HG02981 (cell line): Measurements from ENCODE around the gene SEZ6L.
"Not testable (repeated sequence)": the region's sequence is repeated elsewhere in the genome, so short reads cannot be mapped to it uniquely, and the experiment has no call there.

Experiments used
- ATAC-seq: cut with Tn5 transposase; IDR thresholded peaks from one replicate; pipeline ENCODE4 v1.9.1; 2021; ENCODE audit warnings: mild to moderate bottlenecking, moderate library complexity; ENCODE audit not compliant: unreplicated experiment

Gene SEZ6L

GRCh38 chr22:26377170-26377830, 208.0 kb downstream of the SEZ6L start:
- ATAC-seq: no peak

- ATAC-seq: no peak
These were observed 211.0 kb downstream of the SEZ6L start for GRCh38 chr22:26380072-26380830.

GRCh38 chr22:26382782-26383181, 213.5 kb downstream of the SEZ6L start:
- no peak for ATAC-seq

- ATAC-seq: no peak
These were observed 214.8 kb downstream of the SEZ6L start for GRCh38 chr22:26383968-26384556.

DNA sequence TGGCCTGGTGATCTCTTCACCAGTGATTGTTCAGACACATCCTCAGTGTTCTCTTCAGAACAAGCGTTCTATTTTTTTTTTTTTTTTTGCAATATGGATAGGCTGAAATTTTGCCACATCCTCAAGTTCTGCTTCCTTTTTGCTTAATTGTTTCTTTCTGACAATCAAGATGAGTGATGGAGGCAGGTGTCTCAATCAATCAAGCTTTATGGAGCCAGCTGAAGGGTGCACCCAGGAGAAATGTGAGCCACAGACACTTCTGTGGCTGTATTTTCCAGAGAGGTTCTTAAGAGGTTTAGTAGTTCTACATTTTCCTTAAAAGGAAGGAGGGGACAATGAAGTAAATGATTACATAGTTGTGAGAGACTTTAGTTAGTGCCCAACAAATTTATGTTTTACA, 215.9 kb downstream of the SEZ6L start:
- ATAC-seq: no peak

DNA sequence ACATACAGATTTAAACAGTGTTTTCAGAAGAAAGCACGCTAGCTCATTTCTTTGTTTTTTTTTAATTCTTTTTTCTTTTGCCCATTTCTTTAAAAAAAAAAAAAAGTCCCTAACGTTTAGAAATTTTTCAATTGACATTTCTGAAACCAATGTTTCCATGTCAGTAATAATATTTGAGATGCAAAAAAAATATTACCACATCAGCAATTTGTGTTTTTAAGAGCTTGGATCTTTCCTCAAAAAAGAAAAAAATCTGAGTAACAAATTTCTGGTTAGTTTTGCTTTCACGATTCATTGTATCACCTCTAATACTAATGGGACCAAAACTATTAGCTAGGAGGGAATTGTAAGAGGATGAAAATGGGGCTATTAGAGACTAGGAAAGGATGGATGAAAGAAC, 219.9 kb downstream of the SEZ6L start:
- no peak for ATAC-seq

- no peak for ATAC-seq
These were observed 221.8 kb downstream of the SEZ6L start for GRCh38 chr22:26391091-26391490.

GRCh38 chr22:26391623-26392022, 222.4 kb downstream of the SEZ6L start:
- ATAC-seq: no peak

DNA sequence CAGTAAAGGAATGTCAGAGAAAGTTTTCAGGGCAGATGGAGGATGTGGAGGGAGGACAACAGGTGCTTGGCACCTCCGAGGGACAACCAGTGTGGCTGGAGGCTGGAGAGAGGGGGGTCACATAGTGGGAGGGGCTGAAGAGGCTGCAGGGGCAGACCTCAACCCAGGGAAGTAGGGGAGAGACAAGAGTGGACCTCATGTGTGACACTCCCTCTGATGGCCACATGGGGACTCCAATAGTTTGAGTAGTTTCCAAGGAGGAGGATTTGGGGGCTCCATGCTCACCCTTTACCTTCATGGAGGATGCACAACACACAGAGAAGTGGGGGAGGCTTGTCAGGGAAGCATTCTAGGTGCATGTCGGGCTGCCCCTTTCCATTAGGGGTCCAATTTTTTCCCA, 224.7 kb downstream of the SEZ6L start:
- no peak for ATAC-seq

DNA sequence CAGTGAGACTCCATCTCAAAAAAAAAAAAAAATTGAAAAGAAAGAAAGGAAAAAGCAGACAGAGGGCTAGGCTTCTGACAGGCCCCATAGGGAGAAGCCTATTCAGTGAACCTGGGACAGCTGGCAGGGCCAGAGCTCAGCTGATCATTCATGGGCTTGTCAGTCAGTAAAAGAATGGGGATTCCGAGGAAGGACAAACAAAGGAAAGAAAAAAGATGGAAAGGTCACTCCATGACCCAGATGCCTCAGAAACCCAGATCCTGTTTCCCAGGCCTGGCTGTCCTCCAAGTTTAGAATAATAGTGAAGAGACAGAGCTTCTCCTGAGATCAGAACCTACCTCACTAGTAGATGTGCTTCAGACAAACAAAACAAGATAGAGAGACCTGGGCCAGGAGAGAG, 225.5 kb downstream of the SEZ6L start:
- no peak for ATAC-seq

- no peak for ATAC-seq
These were observed 226.7 kb downstream of the SEZ6L start for GRCh38 chr22:26395926-26396325.

DNA sequence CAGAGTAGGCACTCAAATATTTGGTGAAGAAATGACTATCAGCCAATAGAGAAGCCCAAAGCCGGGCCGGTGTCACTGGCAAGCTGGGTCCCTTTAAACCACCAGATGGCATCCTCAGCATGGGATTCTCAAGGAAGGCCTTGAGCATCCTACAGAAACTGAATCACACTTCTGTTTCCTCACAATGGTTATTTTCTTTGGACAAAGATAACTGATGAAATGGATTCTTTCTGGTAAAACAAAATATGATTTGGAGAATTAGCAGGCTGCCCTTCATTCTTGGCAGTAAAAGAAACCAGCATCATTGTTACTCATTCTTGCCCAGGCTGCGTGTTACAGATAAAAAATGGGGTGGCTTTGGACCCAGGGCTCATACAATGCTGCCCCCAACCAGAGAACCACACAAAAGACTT, 229.5 kb downstream of the SEZ6L start:
- no peak for ATAC-seq

GRCh38 chr22:26399289-26399688, 230.0 kb downstream of the SEZ6L start:
- no peak for ATAC-seq

DNA sequence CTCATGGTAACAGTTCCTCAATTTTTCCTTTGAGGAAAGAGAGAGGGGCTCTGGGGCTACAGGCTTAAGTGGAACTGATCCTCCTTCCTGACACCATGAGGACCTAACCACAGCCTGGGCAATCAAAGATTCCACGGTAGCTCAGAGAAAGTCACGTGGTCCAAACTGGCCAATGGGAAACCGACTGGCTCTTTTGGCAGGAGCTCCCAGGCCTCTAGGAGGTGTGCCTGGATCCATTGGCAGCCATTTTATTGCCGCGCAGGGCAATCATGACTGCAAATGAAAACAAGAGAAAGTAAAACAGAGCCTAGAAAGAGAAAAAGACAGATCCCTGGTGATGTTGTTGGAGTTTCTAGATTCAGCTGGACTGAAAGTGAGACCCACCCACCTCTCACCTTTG, 232.5 kb downstream of the SEZ6L start:
- no peak for ATAC-seq

DNA sequence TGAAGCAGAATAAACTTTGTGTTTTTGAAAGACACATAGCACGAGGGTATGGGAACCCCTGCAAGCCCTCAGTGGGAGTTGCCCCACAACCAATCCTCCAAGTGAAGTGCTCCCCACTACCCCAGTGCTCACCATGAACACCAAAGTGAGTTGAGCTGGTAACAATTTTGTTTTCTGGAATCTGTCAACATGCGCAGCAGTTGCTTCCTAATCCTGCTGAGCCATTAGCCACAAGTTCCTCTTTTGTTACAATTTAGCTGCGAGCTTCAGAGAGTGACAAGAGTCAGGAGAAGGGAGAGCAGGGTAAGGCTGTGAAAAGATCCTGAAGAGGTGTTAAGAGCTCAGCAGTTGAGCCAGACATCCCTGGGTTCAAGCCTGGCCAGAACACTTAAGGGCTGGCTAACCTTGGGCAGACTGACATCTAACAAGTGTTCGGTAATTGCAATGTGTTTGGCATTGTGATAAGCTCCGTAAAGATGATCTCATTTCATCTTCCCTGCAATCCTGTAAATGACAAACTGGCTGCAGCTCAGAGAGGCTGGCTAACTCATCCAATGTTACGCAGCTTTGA, 235.7 kb downstream of the SEZ6L start:
- ATAC-seq: no peak

DNA sequence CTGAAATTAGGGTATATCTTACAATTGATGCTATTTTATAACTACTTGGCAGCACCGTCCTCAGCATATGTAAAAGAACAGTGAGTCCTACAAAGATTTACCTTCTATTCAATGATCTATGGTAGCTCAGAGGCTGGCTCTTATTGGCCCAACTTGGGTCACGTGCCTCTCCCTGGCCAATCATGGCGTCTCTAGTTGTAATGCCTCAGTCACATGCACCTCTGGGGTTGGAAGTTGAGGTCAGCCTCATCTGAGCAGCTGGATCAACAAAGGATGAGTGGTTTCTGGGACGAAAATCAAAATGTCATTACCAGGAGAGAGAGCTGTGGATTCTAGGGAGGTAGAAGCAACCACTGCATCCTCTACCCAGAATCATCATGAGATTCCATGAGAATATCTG, 236.9 kb downstream of the SEZ6L start:
- no peak for ATAC-seq

DNA sequence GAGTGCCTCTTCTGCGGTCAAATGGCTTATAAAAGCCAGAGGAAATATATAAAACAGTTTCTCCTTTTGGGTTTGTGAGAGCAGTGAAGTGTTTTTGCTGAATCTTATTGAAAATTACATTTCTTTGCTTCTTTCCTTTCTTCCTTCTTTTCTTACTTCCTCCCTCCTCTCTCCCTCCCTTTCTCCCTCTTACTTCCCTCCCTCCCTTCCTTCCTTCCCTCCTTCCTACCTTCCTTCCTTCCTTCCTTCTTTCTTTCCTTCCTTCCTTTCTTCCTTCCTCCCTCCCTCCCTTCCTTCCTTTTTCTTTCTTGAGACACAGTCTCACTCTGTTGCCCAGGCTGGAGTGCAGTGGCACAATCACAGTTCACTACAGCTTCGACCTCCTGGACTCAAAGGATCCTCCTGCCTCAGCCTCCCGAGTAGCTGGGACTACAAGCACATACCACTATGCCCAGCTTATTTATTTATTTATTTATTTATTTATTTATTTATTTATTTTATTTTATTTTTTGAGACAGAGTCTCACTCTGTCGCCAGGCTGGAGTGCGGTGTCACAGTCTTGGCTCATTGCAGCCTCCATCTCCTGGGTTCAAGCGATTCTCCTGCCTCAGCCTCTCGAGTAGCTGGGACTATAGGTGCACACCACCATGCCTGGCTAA, 239.4 kb downstream of the SEZ6L start:
- not testable (repeated sequence) for ATAC-seq

DNA sequence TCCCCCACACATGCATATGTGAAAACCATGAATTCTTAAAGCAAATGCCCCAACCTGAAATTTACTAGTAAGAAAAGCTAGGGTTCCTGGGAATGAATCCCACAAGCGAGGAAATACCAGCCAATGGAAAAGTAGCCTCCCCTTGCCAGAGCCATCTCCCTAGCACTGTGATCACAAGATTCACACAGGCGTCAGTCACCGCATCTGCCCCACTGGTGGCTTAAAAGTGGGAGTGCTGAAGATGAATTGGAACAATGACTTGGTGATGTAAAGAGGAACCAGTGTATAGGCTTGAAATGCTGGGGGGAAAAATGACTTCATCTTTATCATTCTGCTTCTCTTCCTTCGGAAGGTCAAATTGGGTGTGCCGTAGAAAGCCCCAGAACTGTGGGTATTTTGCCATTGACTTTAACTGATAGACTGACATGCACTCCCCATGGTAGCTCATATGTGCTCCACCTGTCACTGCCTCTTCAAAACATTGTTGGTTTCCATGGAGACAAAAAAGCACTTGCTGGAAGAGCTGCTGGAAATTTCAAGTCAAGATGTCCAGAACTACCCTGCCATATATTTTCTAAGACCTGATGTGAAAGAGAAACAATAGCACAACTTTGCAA, 240.6 kb downstream of the SEZ6L start:
- no peak for ATAC-seq

DNA sequence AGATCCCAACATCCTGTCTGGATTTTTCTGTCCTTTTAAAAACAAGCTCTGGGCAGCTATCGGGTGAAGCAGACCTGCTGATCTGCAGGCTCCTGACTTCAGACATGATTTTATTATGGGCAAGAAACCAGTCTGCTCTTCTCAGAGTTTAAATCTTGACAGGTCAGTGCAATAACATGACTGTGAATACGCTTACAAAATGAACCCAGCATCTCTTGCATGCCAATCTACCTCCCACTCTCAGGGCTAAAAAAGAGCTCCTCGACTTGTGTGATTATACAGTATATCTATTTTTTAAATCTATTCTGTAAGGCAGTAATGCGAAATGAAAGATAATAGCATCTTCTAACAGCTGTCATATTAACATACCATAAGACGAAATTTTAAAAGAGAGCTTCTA, 241.1 kb downstream of the SEZ6L start:
- ATAC-seq: no peak

DNA sequence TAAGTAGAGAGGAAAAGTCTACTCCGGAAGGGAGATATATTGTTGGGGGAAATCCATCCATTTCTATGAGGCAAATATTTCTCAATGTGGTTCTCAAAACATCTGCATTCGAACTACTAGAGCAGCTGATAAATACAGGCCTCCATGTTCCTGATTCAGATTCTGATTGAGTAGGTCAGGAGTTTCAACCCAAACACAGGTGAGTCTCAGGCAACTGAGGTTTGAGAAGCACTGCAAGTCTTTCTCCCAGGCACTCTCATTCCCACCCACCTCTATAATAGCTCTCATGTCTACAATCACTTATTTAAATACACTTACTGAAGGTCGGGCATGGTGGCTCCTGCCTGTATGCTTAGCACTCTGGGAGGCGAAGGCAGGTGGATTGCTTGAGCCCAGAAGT, 245.1 kb downstream of the SEZ6L start:
- no peak for ATAC-seq

DNA sequence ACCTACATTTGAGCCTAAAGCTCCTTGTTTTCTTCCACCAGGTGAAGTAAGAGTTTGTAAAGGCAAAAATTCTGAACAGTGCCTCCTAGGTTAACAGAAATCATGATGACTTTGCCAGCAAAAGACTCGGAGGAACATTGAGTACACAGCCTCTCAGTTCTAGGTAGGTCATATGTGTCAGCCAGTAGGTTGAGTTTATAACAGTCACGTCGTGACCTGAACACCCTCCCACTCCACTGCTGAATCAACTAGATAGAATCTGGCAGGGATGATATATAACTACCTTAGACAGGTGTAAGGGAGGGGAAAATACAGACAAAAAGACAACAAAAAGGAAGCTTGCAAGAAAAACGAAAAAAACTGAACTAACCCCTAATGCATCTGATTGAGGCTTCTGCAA, 247.0 kb downstream of the SEZ6L start:
- no peak for ATAC-seq
